ENCODE data around the gene CCSER1. TPM values are rescaled to one million over a fixed set of nuclear protein-coding genes. Genes with fewer than 3 reads are reported as not detected.

The CCSER1 gene
- total RNA-seq, 3 donors from 2014 or later (not counting 1 experiment from before 2014, with no cell fraction given), result 0.87 to 1.1 (median 1.1) TPM

DNA sequence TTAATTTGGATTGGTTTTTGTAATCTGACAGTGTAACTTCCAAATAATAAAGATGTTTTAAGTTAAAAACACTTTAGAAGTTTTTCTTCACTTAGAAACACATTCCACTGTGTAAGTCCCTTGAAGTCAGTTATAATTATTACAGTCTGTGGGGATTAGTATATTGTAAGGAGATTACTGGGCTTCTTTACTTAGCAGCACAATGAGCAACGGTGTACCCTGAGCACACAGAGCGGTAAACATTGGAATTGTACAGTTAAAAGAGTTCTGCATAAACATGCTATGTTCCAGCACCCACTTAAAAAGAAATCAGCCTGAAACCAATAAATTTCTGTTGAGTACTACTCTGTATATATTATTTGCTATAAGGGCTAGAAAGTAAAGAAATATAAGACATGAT lies 44.3 kb downstream of the CCSER1 start:
- no peak for ATAC-seq
- Histone ChIP-seq H3K27ac (ENCODE audit: low read length) (no peak overlapping the region), H3K27me3 (ENCODE audit: control insufficient read depth, insufficient read depth, low read length) (no peaks in the 10 kb centered on the region), H3K4me3 (ENCODE audit: low read length) (no peak overlapping the region), H3K36me3 (ENCODE audit: control insufficient read depth, insufficient read depth, low read length) (no peaks in the 10 kb centered on the region), H3K9me3 (ENCODE audit: control insufficient read depth, insufficient read depth, low read length) (no peaks in the 10 kb centered on the region), H3K4me1 (ENCODE audit: control insufficient read depth, insufficient read depth, low read length) (no peaks in the 10 kb centered on the region)
- Mint-ChIP-seq H3K4me3 (no peak overlapping the region), H3K36me3 (no peaks in the 10 kb centered on the region), H3K27me3 (ENCODE audit: low read depth in 2 of 2) (no peaks in the 10 kb centered on the region), H3K4me1 (no peaks in the 10 kb centered on the region), H3K9me3 (peaks cover 7% of the 10 kb centered on the region in 2 donors), H3K27ac (no peak overlapping the region)
- WGBS (ENCODE audit: insufficient coverage), result 95% methylated on average over 2 of the region's 2 CpGs
- DNase-seq, result no peak
- TF ChIP-seq CTCF (IDR thresholded peaks at IDR 0.05), result no peak
- intact Hi-C loops (cut with micrococcal nuclease), result no loop called here

DNA sequence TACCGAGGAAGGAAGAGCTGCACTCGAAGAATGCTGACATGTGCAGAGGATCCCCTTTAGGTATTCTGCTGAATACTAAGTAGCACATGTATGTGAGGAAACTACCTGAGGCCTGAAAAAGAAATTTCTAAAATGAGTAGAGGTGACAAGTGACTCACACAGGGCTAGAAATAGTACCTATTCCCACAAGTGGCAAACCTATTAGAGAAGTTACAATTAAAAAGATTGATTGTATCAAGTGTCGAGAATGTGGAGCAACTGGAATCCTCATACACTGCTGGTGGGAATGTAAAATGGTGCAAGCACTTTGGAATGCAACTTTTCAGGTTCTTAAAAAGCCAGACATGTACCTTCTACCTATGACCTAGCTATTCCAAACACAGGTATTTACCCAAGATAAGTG lies 47.4 kb downstream of the CCSER1 start:
- H3K27ac ChIP-seq (ENCODE audit: low read length), result no peak overlapping the region
- H3K27me3 ChIP-seq (ENCODE audit: control insufficient read depth, insufficient read depth, low read length), result no peaks in the 10 kb centered on the region
- Mint-ChIP-seq H3K9me3 (peaks cover 6 to 7% of the 10 kb centered on the region in 2 donors), H3K36me3 (no peaks in the 10 kb centered on the region), H3K27ac (no peak overlapping the region), H3K4me3 (no peak overlapping the region), H3K4me1 (no peaks in the 10 kb centered on the region), H3K27me3 (ENCODE audit: low read depth in 2 of 2) (no peaks in the 10 kb centered on the region)
- no peak for TF ChIP-seq CTCF (IDR thresholded peaks at IDR 0.05)
- intact Hi-C loops (cut with micrococcal nuclease), result no loop called here
- ATAC-seq (no peak), DNase-seq (no peak)
- no peaks in the 10 kb centered on the region for H3K9me3 ChIP-seq (ENCODE audit: control insufficient read depth, insufficient read depth, low read length)
- no peaks in the 10 kb centered on the region for H3K4me1 ChIP-seq (ENCODE audit: control insufficient read depth, insufficient read depth, low read length)
- no peaks in the 10 kb centered on the region for H3K36me3 ChIP-seq (ENCODE audit: control insufficient read depth, insufficient read depth, low read length)
- 74% methylated on average over 2 of the region's 3 CpGs for WGBS (ENCODE audit: insufficient coverage)
- H3K4me3 ChIP-seq (ENCODE audit: low read length), result no peak overlapping the region

DNA sequence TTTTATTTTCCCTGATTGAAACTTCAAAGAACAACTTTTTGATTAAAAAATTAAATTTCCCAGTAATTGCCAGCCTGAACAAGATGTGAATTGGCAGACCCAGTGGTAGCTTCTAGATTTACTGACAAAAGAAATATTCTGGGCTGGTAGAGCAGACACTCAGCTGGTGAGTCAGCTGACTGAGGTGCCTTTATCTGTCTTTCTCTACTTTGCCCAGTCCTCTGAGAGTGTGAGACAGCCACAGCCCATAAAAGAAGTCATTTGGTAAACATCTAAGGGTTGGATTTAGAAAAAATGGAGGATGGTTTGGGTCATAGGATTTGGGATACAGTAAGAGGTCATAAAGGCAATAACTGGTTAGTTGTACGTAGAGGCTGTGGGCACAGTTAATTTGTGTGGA lies 54.5 kb downstream of the CCSER1 start:
- Histone ChIP-seq H3K27ac (ENCODE audit: low read length) (no peak overlapping the region), H3K36me3 (ENCODE audit: control insufficient read depth, insufficient read depth, low read length) (no peaks in the 10 kb centered on the region), H3K27me3 (ENCODE audit: control insufficient read depth, insufficient read depth, low read length) (no peaks in the 10 kb centered on the region), H3K9me3 (ENCODE audit: control insufficient read depth, insufficient read depth, low read length) (no peaks in the 10 kb centered on the region), H3K4me1 (ENCODE audit: control insufficient read depth, insufficient read depth, low read length) (no peaks in the 10 kb centered on the region), H3K4me3 (ENCODE audit: low read length) (no peak overlapping the region)
- no peak for TF ChIP-seq CTCF (IDR thresholded peaks at IDR 0.05)
- Mint-ChIP-seq H3K4me1 (no peaks in the 10 kb centered on the region), H3K27ac (no peak overlapping the region), H3K36me3 (no peaks in the 10 kb centered on the region), H3K27me3 (ENCODE audit: low read depth in 2 of 2) (no peaks in the 10 kb centered on the region), H3K9me3 (peaks cover under 1 to 2% of the 10 kb centered on the region in 2 donors), H3K4me3 (no peak overlapping the region)
- ATAC-seq (no peak), DNase-seq (no peak)
- WGBS (ENCODE audit: insufficient coverage), result 82% methylated on average over 1 of the region's 1 CpG
- intact Hi-C loops (cut with micrococcal nuclease), result no loop called here

GRCh38 chr4:90183254-90183653 lies 56.1 kb downstream of the CCSER1 start:
- TF ChIP-seq CTCF (IDR thresholded peaks at IDR 0.05), result no peak
- Mint-ChIP-seq H3K27me3 (ENCODE audit: low read depth in 2 of 2) (no peaks in the 10 kb centered on the region), H3K4me1 (no peaks in the 10 kb centered on the region), H3K27ac (no peak overlapping the region), H3K9me3 (peaks cover 2% of the 10 kb centered on the region in 2 donors), H3K36me3 (no peaks in the 10 kb centered on the region), H3K4me3 (no peak overlapping the region)
- Histone ChIP-seq H3K4me1 (ENCODE audit: control insufficient read depth, insufficient read depth, low read length) (no peaks in the 10 kb centered on the region), H3K27ac (ENCODE audit: low read length) (no peak overlapping the region), H3K36me3 (ENCODE audit: control insufficient read depth, insufficient read depth, low read length) (no peaks in the 10 kb centered on the region), H3K27me3 (ENCODE audit: control insufficient read depth, insufficient read depth, low read length) (no peaks in the 10 kb centered on the region), H3K9me3 (ENCODE audit: control insufficient read depth, insufficient read depth, low read length) (no peaks in the 10 kb centered on the region), H3K4me3 (ENCODE audit: low read length) (no peak overlapping the region)
- DNase-seq (no peak), ATAC-seq (no peak)
- 60% methylated on average over 3 of the region's 3 CpGs for WGBS (ENCODE audit: insufficient coverage)
- intact Hi-C loops (cut with micrococcal nuclease), result no loop called here
